Mammary epithelial cell (primary cell): Measurements from ENCODE around the gene ADGRF1.

Experiments used
- CTCF ChIP-seq, 2 donors: IDR thresholded peaks in 1 of 2; conservative IDR thresholded peaks in 1 of 2; 2 replicates each; pipeline ENCODE4 v1.5.1; 2011 to 2012; ENCODE audit warnings: inconsistent platforms in 2 of 2, low read length in 2 of 2, mild to moderate bottlenecking in 2 of 2, control low read depth in 1 of 2, low read depth in 1 of 2; ENCODE audit not compliant: insufficient read depth in 1 of 2; ENCODE audit errors: extremely low read depth in 1 of 2
- EZH2 ChIP-seq: IDR thresholded peaks from 2 replicates; pipeline ENCODE4 v1.6.1; 2012; ENCODE audit warnings: low read length, inconsistent platforms, borderline replicate concordance

GRCh38 chr6:47047097-47047478 lies 5.0 kb upstream of the ADGRF1 start:
- no peak for TF ChIP-seq CTCF (conservative IDR thresholded peaks at IDR 0.05 in 1 of 2, IDR thresholded peaks at IDR 0.05 in 1 of 2; ENCODE audit: extremely low read depth in 1 of 2, insufficient read depth in 1 of 2, low read depth in 1 of 2, low read length in 2 of 2)
- no peak for TF ChIP-seq EZH2
